Ishikawa (cell line): Measurements from ENCODE around the gene SUV39H1.

ENCODE experiments used
- CEBPB ChIP-seq: IDR thresholded peaks from 2 replicates; pipeline ENCODE4 v1.6.1; 2012
- CREB1 ChIP-seq: IDR thresholded peaks from 2 replicates; pipeline ENCODE4 v1.6.1; 2012; ENCODE audit warnings: low read depth
- EGR1 ChIP-seq: IDR thresholded peaks from 2 replicates; pipeline ENCODE4 v1.6.1; 2012
- EP300 ChIP-seq: IDR thresholded peaks from 2 replicates; pipeline ENCODE4 v1.6.1; 2012; ENCODE audit warnings: borderline replicate concordance
- FOXM1 ChIP-seq: IDR thresholded peaks from 2 replicates; pipeline ENCODE4 v1.6.1; 2012; ENCODE audit warnings: low read depth, borderline replicate concordance
- NFIC ChIP-seq: IDR thresholded peaks from 2 replicates; pipeline ENCODE4 v1.6.1; 2012
- RAD21 ChIP-seq: IDR thresholded peaks from 2 replicates; pipeline ENCODE4 v1.6.1; 2012; ENCODE audit warnings: low read depth
- TAF1 ChIP-seq: IDR thresholded peaks from 2 replicates; pipeline ENCODE4 v1.6.1; 2012; ENCODE audit warnings: low read depth, mild to moderate bottlenecking
- TCF12 ChIP-seq: IDR thresholded peaks from 2 replicates; pipeline ENCODE4 v1.6.1; 2012; ENCODE audit warnings: low read depth
- TEAD4 ChIP-seq: IDR thresholded peaks from 2 replicates; pipeline ENCODE4 v1.6.1; 2012
- USF1 ChIP-seq: IDR thresholded peaks from 2 replicates; pipeline ENCODE4 v1.6.1; 2012
- YY1 ChIP-seq: IDR thresholded peaks from 2 replicates; pipeline ENCODE4 v1.6.1; 2012; ENCODE audit warnings: low read depth
- ZBTB7A ChIP-seq: IDR thresholded peaks from 2 replicates; pipeline ENCODE4 v1.6.1; 2012; ENCODE audit warnings: low read depth
- TF ChIP-seq, protein P1 (sequence below): IDR thresholded peaks from 2 replicates; pipeline ENCODE4 v1.6.1; 2012; ENCODE audit warnings: low read depth, mild to moderate bottlenecking
- TF ChIP-seq, protein P2 (sequence below): IDR thresholded peaks from 2 replicates; pipeline ENCODE4 v1.6.1; 2012

SUV39H1 gene

DNA sequence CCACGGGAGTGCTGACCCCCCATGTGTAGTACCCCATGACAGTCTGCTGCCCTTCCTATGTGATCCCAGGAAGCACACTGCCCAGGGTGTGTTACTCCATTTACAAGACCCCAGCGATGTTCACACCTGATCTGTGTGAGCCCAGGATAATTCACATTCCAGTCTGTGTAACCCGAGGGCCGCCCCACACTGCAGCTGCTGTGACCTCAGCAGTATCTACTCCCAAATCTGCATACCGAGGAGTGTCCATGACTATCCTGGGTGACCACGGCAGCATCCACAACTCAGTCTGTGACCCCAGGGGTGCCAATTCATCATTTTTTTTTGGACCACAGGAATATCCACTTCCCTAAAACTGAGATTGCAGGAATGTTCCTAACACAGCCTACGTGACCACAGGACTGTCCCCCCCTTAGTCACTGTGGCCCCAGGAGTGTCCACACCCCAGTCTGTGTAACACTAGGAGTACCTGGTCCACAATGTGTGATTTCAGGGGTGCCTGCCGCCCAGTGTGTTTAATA, 57.2 kb downstream of the SUV39H1 start:
- TF ChIP-seq FOXM1: no peak
- TF ChIP-seq EGR1: no peak
- no peak for TF ChIP-seq CEBPB
- TF ChIP-seq, protein P1, sequence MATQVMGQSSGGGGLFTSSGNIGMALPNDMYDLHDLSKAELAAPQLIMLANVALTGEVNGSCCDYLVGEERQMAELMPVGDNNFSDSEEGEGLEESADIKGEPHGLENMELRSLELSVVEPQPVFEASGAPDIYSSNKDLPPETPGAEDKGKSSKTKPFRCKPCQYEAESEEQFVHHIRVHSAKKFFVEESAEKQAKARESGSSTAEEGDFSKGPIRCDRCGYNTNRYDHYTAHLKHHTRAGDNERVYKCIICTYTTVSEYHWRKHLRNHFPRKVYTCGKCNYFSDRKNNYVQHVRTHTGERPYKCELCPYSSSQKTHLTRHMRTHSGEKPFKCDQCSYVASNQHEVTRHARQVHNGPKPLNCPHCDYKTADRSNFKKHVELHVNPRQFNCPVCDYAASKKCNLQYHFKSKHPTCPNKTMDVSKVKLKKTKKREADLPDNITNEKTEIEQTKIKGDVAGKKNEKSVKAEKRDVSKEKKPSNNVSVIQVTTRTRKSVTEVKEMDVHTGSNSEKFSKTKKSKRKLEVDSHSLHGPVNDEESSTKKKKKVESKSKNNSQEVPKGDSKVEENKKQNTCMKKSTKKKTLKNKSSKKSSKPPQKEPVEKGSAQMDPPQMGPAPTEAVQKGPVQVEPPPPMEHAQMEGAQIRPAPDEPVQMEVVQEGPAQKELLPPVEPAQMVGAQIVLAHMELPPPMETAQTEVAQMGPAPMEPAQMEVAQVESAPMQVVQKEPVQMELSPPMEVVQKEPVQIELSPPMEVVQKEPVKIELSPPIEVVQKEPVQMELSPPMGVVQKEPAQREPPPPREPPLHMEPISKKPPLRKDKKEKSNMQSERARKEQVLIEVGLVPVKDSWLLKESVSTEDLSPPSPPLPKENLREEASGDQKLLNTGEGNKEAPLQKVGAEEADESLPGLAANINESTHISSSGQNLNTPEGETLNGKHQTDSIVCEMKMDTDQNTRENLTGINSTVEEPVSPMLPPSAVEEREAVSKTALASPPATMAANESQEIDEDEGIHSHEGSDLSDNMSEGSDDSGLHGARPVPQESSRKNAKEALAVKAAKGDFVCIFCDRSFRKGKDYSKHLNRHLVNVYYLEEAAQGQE: no peak
- TF ChIP-seq TCF12: no peak
- no peak for TF ChIP-seq ZBTB7A
- no peak for TF ChIP-seq EP300
- no peak for TF ChIP-seq CREB1
- TF ChIP-seq, protein P2, sequence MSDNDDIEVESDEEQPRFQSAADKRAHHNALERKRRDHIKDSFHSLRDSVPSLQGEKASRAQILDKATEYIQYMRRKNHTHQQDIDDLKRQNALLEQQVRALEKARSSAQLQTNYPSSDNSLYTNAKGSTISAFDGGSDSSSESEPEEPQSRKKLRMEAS: no peak
- TF ChIP-seq NFIC: no peak
- no peak for TF ChIP-seq TAF1

DNA sequence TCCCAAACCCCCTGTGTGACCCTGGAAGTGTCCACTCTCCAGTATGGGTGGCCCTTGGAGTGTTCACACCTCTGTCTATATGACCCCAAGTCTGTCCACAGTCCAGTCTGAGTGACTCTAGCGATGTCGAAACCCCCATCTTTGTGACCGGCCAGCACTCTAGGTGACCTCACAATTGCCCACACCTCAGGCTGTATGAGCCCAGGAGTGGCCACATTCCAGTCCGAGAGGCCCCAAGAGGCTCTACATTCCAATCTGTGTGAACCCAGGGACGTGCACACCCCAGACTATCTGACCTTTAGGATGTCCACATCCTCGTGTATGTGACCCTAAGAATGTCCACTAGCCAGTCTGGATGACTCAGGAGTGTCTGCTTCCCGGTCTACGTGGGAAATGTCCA, 57.7 kb downstream of the SUV39H1 start:
- TF ChIP-seq TCF12 (no peak), FOXM1 (no peak), USF1 (no peak), EP300 (no peak), YY1 (no peak), NFIC (no peak), EGR1 (no peak), ZBTB7A (no peak), CREB1 (no peak), RAD21 (no peak), TEAD4 (no peak), CEBPB (no peak), TAF1 (no peak)
- TF ChIP-seq, protein P2: no peak
- TF ChIP-seq, protein P1: no peak
